ENCODE results near the gene RABGAP1L. TPM values are rescaled to one million over a fixed set of nuclear protein-coding genes. Genes with fewer than 3 reads are reported as not detected.

RABGAP1L gene
- total and polyA plus RNA-seq, 10 of the 15 experiments (the other 5 are each of a cell fraction or from before 2014, with no cell fraction given): 5.8 to 194 (median 113) TPM

GRCh38 chr1:174433451-174433850 lies 274.1 kb downstream of the RABGAP1L start:
- ChIA-PET RAD21 (ENCODE audit: unreplicated experiment) (no interaction called here), CTCF (no interaction called here), SMC1A (ENCODE audit: uncharacterized antibody, unreplicated experiment) (no interaction called here), POLR2A (no interaction called here)
- intact Hi-C loops (cut with micrococcal nuclease; ENCODE audit: unreplicated experiment) (no loop called here), in situ Hi-C loops (cut with MboI) (no loop called here)
- no peaks in the 10 kb centered on the region for H3K4me1 ChIP-seq (ENCODE audit: control insufficient read depth, insufficient read depth, low read length)
- H3K4me3 ChIP-seq: no peak overlapping the region
- TF ChIP-seq RCOR1 (conservative IDR thresholded peaks at IDR 0.05; ENCODE audit: low read depth, low read length): no peak
- no peak for TF ChIP-seq SMAD5 (IDR thresholded peaks at IDR 0.05; ENCODE audit: low read depth)
- TF ChIP-seq PAX8 (IDR thresholded peaks at IDR 0.05): no peak
- no peak for TF ChIP-seq TCF7 (IDR thresholded peaks at IDR 0.05; ENCODE audit: borderline replicate concordance)
- no peak for TF ChIP-seq SIX5 (IDR thresholded peaks at IDR 0.05; ENCODE audit: low read depth, low read length, severe bottlenecking)
- H3K9me3 ChIP-seq (replicated peaks; ENCODE audit: control insufficient read depth, insufficient read depth, low read length): no peaks in the 10 kb centered on the region
- DNase-seq (ENCODE audit: low read depth, low spot score) (no peak), ATAC-seq (no peak), FAIRE-seq (no peak)
- H3K36me3 ChIP-seq (ENCODE audit: control insufficient read depth in 2 of 2, insufficient read depth in 2 of 2, low read length in 1 of 2): no peaks in the 10 kb centered on the region
- no peak overlapping the region for H3K27ac ChIP-seq (ENCODE audit: control insufficient read depth, insufficient read depth)
- no peaks in the 10 kb centered on the region for H3K79me2 ChIP-seq (ENCODE audit: control insufficient read depth, insufficient read depth, low read length)
- no peak overlapping the region for H2AFZ ChIP-seq (ENCODE audit: control insufficient read depth, low read depth, low read length)
- H3K27me3 ChIP-seq (replicated peaks in 1 of 2; ENCODE audit: control insufficient read depth in 2 of 2, insufficient read depth in 2 of 2, low read length in 1 of 2): no peaks in the 10 kb centered on the region
- H4K20me1 ChIP-seq (ENCODE audit: control insufficient read depth, insufficient read depth): no peaks in the 10 kb centered on the region
- no peak overlapping the region for H3K9ac ChIP-seq (ENCODE audit: control insufficient read depth, insufficient read depth, low read length)
- 95% methylated on average over 1 of the region's 1 CpG for WGBS (ENCODE audit: insufficient coverage, insufficient replicate concordance, low lambda C conversion rate, missing lambda C conversion rate)
- no peak overlapping the region for H3K4me2 ChIP-seq (ENCODE audit: control insufficient read depth, insufficient read depth)
- no TSS peak for BruUV-seq (replicated peaks)

GRCh38 chr1:174445351-174445750 lies 286.0 kb downstream of the RABGAP1L start:
- Histone ChIP-seq H3K79me2 (ENCODE audit: control insufficient read depth, insufficient read depth, low read length) (no peaks in the 10 kb centered on the region), H4K20me1 (ENCODE audit: control insufficient read depth, insufficient read depth) (no peaks in the 10 kb centered on the region), H3K4me1 (ENCODE audit: control insufficient read depth, insufficient read depth, low read length) (no peaks in the 10 kb centered on the region), H3K36me3 (ENCODE audit: control insufficient read depth in 2 of 2, insufficient read depth in 2 of 2, low read length in 1 of 2) (peaks cover 0 to 4% of the 10 kb centered on the region in 2 experiments; a peak in 1 of 4 replicates), H3K4me2 (ENCODE audit: control insufficient read depth, insufficient read depth) (no peak overlapping the region), H3K9ac (ENCODE audit: control insufficient read depth, insufficient read depth, low read length) (no peak overlapping the region), H3K4me3 (no peak overlapping the region), H3K27ac (ENCODE audit: control insufficient read depth, insufficient read depth) (no peak overlapping the region), H3K9me3 (replicated peaks; ENCODE audit: control insufficient read depth, insufficient read depth, low read length) (no peaks in the 10 kb centered on the region; the same call in 2 of the 3 replicates), H2AFZ (ENCODE audit: control insufficient read depth, low read depth, low read length) (no peak overlapping the region), H3K27me3 (replicated peaks in 1 of 2; ENCODE audit: control insufficient read depth in 2 of 2, insufficient read depth in 2 of 2, low read length in 1 of 2) (no peaks in the 10 kb centered on the region)
- no peak for ATAC-seq
- in situ Hi-C loops (cut with MboI): no loop called here
- no TSS peak for BruUV-seq (replicated peaks)
- ChIA-PET CTCF (no interaction called here), RAD21 (ENCODE audit: unreplicated experiment) (no interaction called here), SMC1A (ENCODE audit: uncharacterized antibody, unreplicated experiment) (no interaction called here), POLR2A (no interaction called here)
- no peak for FAIRE-seq
- intact Hi-C loops (cut with micrococcal nuclease; ENCODE audit: unreplicated experiment): no loop called here
- DNase-seq (ENCODE audit: low read depth, low spot score): no peak
- TF ChIP-seq MTA3 (IDR thresholded peaks at IDR 0.05; ENCODE audit: borderline replicate concordance, low read length): no peak
- TF ChIP-seq FOXM1 (IDR thresholded peaks at IDR 0.05; ENCODE audit: low read depth, low read length): no peak
- no peak for TF ChIP-seq POLR2AphosphoS2 (IDR thresholded peaks at IDR 0.05; ENCODE audit: low read depth, low read length)
- TF ChIP-seq E2F8 (IDR thresholded peaks at IDR 0.05; ENCODE audit: low read depth, partially characterized antibody): no peak
- no peak for TF ChIP-seq TCF3 (IDR thresholded peaks at IDR 0.05; ENCODE audit: borderline replicate concordance, insufficient read depth, low read depth, low read length)
- no peak for TF ChIP-seq BMI1 (IDR thresholded peaks at IDR 0.05; ENCODE audit: borderline replicate concordance)
- no peak for TF ChIP-seq ZNF207 (IDR thresholded peaks at IDR 0.05; ENCODE audit: borderline replicate concordance)
- no peak for TF ChIP-seq ZNF274 (IDR thresholded peaks at IDR 0.05; ENCODE audit: insufficient read depth, insufficient read length)
- TF ChIP-seq ESRRA (IDR thresholded peaks at IDR 0.05; ENCODE audit: low read length): no peak
- no peak for TF ChIP-seq SREBF2 (IDR thresholded peaks at IDR 0.05; ENCODE audit: low read length)
- TF ChIP-seq RAD51 (IDR thresholded peaks at IDR 0.05): no peak
- no peak for TF ChIP-seq STAT1 (conservative IDR thresholded peaks at IDR 0.05)
- TF ChIP-seq NBN (IDR thresholded peaks at IDR 0.05): no peak

Measured in GM12878 (cell line).